ENCODE measurements around the gene RERE. TPM values are rescaled to one million over a fixed set of nuclear protein-coding genes. Genes with fewer than 3 reads are reported as not detected.

Gene RERE
- total and polyA plus RNA-seq, 7 donors = 38.8 to 308 (median 99.7) TPM

DNA sequence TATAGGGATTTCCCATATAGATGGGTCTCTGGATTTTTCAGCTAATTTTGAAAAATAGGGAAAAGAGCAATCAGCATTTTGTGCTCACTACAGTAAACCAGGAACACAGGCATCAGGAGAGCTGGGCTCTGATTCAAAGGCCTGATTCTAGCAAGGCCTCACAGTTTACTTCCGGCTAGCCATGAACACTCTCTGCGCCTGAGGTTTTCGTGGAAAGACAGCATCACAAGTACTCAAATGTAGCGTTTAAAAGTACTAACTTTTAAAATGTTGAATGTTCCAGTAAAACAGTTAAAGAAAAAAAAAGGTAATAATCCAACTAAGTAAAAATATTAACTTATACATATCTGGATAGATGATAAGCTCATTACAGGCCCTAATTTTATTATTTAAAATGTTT lies 379.0 kb downstream of the RERE start:
- no peaks in the 10 kb centered on the region for H3K9me3 ChIP-seq
- DNase-seq (no peak), ATAC-seq (no peak)
- intact Hi-C loops (cut with DNase I) = no loop called here
- H3K4me1 ChIP-seq = peaks cover 31% of the 10 kb centered on the region
- no peak overlapping the region for H3K4me3 ChIP-seq
- no peaks in the 10 kb centered on the region for H3K27me3 ChIP-seq (ENCODE audit: insufficient read depth in 3 of 3, low read length in 2 of 3)
- H3K27ac ChIP-seq = peak overlapping the region; percentile 64
- WGBS, 3 donors = 57 to 67% (median 67%) methylated on average over 4 of the region's 4 CpGs
- H3K36me3 ChIP-seq (ENCODE audit: insufficient read depth in 1 of 2, low read depth in 1 of 2) = no peaks in the 10 kb centered on the region
- TF ChIP-seq CTCF (IDR thresholded peaks at IDR 0.05) = no peak

- peaks cover 39% of the 10 kb centered on the region for H3K4me1 ChIP-seq
Observed at GRCh38 chr1:8437347-8437746, 380.1 kb downstream of the RERE start.

DNA sequence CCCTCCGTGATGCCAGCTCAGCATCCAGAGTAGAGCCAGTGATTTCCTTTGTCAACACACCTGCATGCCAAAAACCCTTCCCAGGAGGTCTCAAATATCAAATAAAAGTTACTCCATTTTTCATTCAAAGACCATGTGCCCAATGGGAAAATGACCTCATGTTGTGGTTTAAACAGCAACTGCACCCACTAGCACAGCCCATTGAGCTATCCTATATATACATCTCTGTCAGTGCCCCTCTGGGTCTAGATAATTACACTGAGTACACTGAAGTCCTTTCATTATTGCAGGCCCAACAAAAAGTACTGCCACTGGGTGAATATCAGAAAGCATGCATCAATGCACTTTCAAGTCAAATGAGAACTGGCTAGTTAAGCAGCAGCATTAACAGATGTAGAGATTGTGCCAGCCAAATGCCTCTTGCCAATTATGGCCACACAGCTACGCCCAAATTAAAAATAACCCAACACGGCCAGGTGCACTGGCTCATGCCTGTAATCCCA lies 381.8 kb downstream of the RERE start:
- Histone ChIP-seq H3K27ac (peak overlapping the region; percentile 64), H3K27me3 (ENCODE audit: insufficient read depth in 3 of 3, low read length in 2 of 3) (no peaks in the 10 kb centered on the region), H3K4me3 (no peak overlapping the region), H3K36me3 (ENCODE audit: insufficient read depth in 1 of 2, low read depth in 1 of 2) (no peaks in the 10 kb centered on the region), H3K4me1 (peaks cover 51% of the 10 kb centered on the region), H3K9me3 (no peaks in the 10 kb centered on the region)
- no peak for TF ChIP-seq CTCF (IDR thresholded peaks at IDR 0.05)
- ATAC-seq = peak in 3 of 4 donors; percentile 64 to 74 (median 65)
- WGBS, 3 donors = 35 to 54% (median 38%) methylated on average over 3 of the region's 3 CpGs
- DNase-seq = no peak
- intact Hi-C loops (cut with DNase I) = no loop called here

More at GRCh38 chr1:8437347-8437746, 380.1 kb downstream of the RERE start:
- ATAC-seq (no peak), DNase-seq (no peak)
- H3K36me3 ChIP-seq (ENCODE audit: insufficient read depth in 1 of 2, low read depth in 1 of 2) = no peaks in the 10 kb centered on the region
- H3K9me3 ChIP-seq = no peaks in the 10 kb centered on the region
- TF ChIP-seq CTCF (IDR thresholded peaks at IDR 0.05) = no peak
- WGBS, 3 donors = 91 to 96% (median 94%) methylated on average over 4 of the region's 4 CpGs
- H3K27me3 ChIP-seq (ENCODE audit: insufficient read depth in 3 of 3, low read length in 2 of 3) = no peaks in the 10 kb centered on the region
- no peak overlapping the region for H3K4me3 ChIP-seq
- intact Hi-C loops (cut with DNase I) = no loop called here
- peak overlapping the region; percentile 64 for H3K27ac ChIP-seq

GRCh38 chr1:8434101-8434500 lies 383.3 kb downstream of the RERE start:
- no peak for DNase-seq
- TF ChIP-seq CTCF (IDR thresholded peaks at IDR 0.05) = no peak

DNA sequence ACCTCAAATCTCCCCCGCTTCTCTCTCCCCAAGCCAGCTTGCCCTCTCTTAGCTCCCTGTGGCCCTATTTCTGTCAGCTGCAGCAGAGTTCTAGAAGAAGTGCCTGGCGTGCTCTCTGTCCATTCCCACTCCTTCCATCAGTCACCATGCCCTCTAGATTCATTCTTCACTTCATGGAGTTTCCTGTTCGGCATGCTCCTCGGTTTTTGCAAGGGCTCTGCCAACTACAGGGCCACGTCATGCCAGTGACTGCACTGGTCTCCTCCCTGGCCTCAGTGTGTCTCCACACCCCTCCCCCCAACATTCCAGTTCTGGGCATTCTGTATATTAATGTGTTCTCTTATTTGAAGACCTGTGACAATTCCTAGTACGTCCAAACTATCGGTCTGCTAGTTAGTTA lies 385.7 kb downstream of the RERE start:
- H3K4me1 ChIP-seq = peaks cover 53% of the 10 kb centered on the region
- 67 to 84% (median 70%) methylated on average over 7 of the region's 7 CpGs for WGBS, 3 donors
- no peak overlapping the region for H3K4me3 ChIP-seq
- peak; percentile 41 to 85 (median 63) for ATAC-seq
- H3K27ac ChIP-seq = peak overlapping the region; percentile 63
- no peak for TF ChIP-seq CTCF (IDR thresholded peaks at IDR 0.05)
- no peaks in the 10 kb centered on the region for H3K27me3 ChIP-seq (ENCODE audit: insufficient read depth in 3 of 3, low read length in 2 of 3)
- intact Hi-C loops (cut with DNase I) = no loop called here
- no peaks in the 10 kb centered on the region for H3K36me3 ChIP-seq (ENCODE audit: insufficient read depth in 1 of 2, low read depth in 1 of 2)
- no peaks in the 10 kb centered on the region for H3K9me3 ChIP-seq
- no peak for DNase-seq

More at GRCh38 chr1:8434101-8434500, 383.3 kb downstream of the RERE start:
- peak overlapping the region; percentile 38 for H3K27ac ChIP-seq
- 95 to 100% (median 97%) methylated on average over 4 of the region's 4 CpGs for WGBS, 3 donors
- ATAC-seq = no peak
- H3K27me3 ChIP-seq (ENCODE audit: insufficient read depth in 3 of 3, low read length in 2 of 3) = no peaks in the 10 kb centered on the region
- no peak overlapping the region for H3K4me3 ChIP-seq
- no peaks in the 10 kb centered on the region for H3K36me3 ChIP-seq (ENCODE audit: insufficient read depth in 1 of 2, low read depth in 1 of 2)
- H3K9me3 ChIP-seq = no peaks in the 10 kb centered on the region
- peaks cover 44% of the 10 kb centered on the region for H3K4me1 ChIP-seq
- intact Hi-C loops (cut with DNase I) = no loop called here
